ENCODE results near the gene SLC13A2. TPM values are rescaled to one million over a fixed set of nuclear protein-coding genes. Genes with fewer than 3 reads are reported as not detected.

SLC13A2 gene
- total RNA-seq, 4 donors from 2014 or later: not detected

- DNase-seq (ENCODE audit: low spot score): no peak
- TF ChIP-seq CTCF (IDR thresholded peaks at IDR 0.05): no peak
- ATAC-seq (ENCODE audit: low FRiP score): no peak
Observed at GRCh38 chr17:28508211-28508724, 34.8 kb downstream of the SLC13A2 start.

- no peak for DNase-seq (ENCODE audit: low spot score)
- no peak for TF ChIP-seq CTCF (IDR thresholded peaks at IDR 0.05)
- no peak for ATAC-seq (ENCODE audit: low FRiP score)
Observed at GRCh38 chr17:28509789-28510188, 36.3 kb downstream of the SLC13A2 start.

GRCh38 chr17:28511858-28512461, 38.5 kb downstream of the SLC13A2 start:
- DNase-seq (ENCODE audit: low spot score): no peak

GRCh38 chr17:28513476-28513875, 40.0 kb downstream of the SLC13A2 start:
- no peak for TF ChIP-seq CTCF (IDR thresholded peaks at IDR 0.05)
- DNase-seq (ENCODE audit: low spot score) (no peak), ATAC-seq (ENCODE audit: low FRiP score) (no peak)

More at GRCh38 chr17:28511858-28512461, 38.5 kb downstream of the SLC13A2 start:
- no peak for ATAC-seq (ENCODE audit: low FRiP score)
- TF ChIP-seq CTCF (IDR thresholded peaks at IDR 0.05): no peak

GRCh38 chr17:28514561-28515002, 41.1 kb downstream of the SLC13A2 start:
- DNase-seq (ENCODE audit: low spot score) (no peak), ATAC-seq (ENCODE audit: low FRiP score) (no peak)
- no peak for TF ChIP-seq CTCF (IDR thresholded peaks at IDR 0.05)

- no peak for DNase-seq (ENCODE audit: low spot score)
- TF ChIP-seq CTCF (IDR thresholded peaks at IDR 0.05): no peak
- ATAC-seq (ENCODE audit: low FRiP score): no peak
Observed at GRCh38 chr17:28515518-28515917, 42.1 kb downstream of the SLC13A2 start.

- no peak for DNase-seq (ENCODE audit: low spot score)
- no peak for TF ChIP-seq CTCF (IDR thresholded peaks at IDR 0.05)
- no peak for ATAC-seq (ENCODE audit: low FRiP score)
Observed at GRCh38 chr17:28518132-28518531, 44.7 kb downstream of the SLC13A2 start.

Measured in omental fat pad (tissue), 4 donors.